NCI-H446 (cell line): Measurements from ENCODE around the gene CTBS.
"Not testable (repeated sequence)": the region's sequence is repeated elsewhere in the genome, so short reads cannot be mapped to it uniquely, and the experiment has no call there.

ENCODE experiments used
- DNase-seq, 2 experiments: peaks; one replicate each; lab custom pipeline; 2025; lab: John Stamatoyannopoulos, UW

The CTBS gene, protein sequence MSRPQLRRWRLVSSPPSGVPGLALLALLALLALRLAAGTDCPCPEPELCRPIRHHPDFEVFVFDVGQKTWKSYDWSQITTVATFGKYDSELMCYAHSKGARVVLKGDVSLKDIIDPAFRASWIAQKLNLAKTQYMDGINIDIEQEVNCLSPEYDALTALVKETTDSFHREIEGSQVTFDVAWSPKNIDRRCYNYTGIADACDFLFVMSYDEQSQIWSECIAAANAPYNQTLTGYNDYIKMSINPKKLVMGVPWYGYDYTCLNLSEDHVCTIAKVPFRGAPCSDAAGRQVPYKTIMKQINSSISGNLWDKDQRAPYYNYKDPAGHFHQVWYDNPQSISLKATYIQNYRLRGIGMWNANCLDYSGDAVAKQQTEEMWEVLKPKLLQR

DNA sequence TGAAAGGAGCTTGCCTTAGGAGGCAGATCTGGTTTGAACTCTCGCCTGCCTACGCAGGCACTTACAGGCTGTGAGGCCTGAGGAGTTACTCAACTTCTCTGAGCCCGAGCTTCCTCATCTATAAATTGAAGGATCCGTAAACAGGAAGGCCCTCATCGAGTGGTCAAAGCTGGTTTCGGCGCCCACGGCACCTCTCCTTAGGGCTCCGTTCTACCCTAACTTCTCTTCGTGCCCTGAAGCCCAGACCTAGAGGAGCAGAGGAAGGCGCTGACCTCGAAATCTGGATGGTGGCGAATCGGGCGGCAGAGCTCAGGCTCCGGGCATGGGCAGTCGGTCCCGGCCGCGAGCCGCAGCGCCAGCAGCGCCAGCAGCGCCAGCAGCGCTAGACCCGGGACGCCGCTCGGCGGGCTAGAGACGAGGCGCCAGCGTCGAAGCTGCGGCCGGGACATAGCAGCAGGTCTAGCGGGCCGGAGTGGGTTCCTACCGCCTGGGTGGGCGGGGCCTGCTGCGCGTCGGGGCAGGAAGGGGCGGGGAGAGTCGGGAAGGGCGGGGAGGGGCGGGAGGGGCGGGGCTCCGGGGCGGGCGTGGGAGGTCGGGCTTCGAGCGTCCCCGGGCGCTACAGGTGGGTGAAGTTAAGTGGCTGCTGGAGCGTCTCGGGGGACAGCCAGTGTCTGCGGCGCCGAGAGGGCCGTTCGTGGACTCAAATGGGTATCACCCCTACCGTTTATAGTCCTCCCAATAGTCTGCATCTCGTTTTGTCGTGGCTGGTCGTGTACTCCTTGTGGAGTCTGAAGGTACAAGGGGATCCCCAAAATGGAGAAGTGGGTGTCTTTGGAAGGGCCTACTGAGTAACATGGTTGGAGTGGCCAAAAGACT, at the start of gene CTBS:
TSS of gene CTBS (minus strand) at position 474 of the 876 bp plus-strand sequence. CDS start at position 449, 25 bp downstream.
- peak; percentile 62 to 92 for DNase-seq

DNA sequence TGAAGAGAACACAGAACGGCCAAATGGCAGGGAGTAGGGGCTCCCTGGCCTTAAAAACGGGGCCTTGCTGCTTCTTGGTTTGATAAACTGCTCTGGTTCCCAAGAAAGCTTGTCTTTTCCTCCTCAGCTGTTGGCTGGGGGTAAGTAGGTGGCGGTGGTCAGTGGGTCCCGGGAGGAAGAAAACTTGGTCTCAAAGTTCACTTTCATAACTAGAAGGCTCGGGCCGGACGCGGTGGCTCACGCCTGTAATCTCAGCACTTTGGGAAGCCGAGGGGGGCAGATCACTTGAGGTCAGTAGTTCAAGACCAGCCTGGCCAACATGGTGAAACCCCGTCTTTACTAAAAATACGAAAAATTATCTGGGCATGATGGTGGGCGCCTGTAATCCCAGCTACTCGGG, 47.3 kb upstream of the CTBS start:
- DNase-seq: no peak

DNA sequence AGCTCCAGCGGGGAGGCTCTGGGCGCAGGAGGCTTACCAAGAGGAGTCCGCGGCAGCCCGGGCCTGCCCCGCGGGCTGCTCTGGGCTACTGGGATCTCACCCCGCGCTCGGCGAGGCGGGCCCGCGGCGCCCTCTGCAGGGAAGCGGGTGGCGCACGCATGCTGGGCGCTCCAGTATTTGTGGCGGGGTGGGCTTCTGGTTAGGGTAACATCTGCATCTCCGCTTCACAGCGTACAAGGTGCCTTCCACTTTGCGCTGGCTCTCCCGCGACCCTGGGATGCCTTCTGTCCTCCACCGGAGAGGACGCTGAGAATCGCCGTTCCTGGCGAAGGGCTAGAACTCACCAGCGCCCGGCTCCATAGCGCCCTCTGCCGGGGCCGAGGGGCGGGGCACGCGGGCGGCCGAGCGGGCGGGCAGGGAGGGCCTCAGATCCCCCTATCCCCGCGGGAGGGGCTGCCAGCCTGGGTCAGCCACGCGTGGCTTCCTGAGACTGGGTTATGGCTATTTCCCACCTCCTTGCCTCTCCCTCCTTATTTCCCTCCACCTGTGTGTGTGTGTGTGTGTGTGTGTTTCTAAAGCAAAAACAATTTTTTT, 46.6 kb upstream of the CTBS start:
- DNase-seq: peak; percentile 76 to 93

DNA sequence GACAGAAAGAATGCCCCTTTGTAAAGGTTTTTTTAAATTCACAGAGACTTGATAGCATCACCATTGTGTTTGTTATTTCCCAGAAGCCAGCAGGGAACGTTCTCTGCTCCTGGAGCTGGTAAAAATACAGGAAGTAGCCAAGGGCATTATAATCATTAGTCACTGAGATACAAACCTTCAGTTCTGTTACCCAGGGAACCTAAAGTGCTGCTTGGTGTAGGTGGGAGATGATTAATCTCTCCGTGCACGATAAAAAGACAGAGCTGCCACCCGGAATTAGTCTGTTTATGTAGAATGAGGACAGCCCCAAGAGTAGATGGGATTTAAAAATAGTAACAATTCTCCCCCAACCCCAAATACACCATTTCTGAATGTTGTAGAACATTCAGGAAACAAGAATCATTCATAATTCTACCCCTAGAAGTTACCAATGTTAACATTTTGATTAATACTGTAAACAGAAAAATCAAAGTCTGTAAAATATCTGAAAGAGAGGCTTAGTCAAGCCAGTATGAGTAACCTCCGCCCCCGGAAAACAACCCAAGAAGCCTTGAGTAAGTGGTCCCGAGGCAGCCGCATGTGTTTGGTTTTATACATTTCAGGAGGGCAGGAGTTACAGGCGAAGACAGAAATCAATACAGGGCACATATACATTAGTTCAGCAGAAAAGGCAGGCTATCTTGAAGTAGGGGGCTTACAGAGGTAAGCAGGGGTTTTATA, 45.3 kb upstream of the CTBS start:
- peak in 1 of 2 experiments; percentile 6 for DNase-seq

DNA sequence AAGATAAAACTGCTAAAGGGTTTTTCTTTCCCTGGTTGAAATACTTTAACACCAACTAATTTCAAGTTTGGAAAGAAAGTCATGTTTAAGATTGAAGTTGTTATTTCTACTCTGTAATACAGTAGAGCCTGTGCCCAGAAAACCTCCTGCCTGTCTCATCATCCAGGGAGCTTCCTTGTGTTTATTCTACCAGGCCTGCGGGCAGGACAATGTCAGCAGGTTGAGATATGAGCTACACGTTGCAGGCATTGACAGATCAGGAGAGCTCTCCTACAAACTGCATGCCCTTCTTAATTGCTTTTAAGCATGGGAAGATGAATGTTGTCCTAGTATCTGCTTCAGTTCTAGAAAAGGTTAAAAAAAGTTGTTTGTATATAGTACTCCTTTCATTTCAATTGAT, 43.1 kb upstream of the CTBS start:
- no peak for DNase-seq

DNA sequence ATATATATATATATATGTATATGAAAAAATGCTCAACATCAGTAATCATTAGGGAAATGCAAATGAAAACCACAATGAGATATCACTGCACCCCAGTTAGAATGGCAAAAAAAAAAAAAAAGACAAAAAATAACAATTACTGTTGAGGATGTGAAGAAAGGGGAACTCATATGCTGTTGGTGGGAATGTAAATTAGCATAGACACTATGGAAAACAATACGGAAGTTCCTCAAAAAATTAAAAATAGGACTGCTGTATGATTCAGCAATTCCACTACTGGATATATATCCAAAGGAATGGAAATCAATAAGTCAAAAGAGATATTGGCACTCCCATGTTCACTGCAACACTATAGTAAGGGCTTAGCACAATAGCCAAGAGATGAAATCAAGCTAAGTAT, 41.5 kb upstream of the CTBS start:
- DNase-seq: no peak

DNA sequence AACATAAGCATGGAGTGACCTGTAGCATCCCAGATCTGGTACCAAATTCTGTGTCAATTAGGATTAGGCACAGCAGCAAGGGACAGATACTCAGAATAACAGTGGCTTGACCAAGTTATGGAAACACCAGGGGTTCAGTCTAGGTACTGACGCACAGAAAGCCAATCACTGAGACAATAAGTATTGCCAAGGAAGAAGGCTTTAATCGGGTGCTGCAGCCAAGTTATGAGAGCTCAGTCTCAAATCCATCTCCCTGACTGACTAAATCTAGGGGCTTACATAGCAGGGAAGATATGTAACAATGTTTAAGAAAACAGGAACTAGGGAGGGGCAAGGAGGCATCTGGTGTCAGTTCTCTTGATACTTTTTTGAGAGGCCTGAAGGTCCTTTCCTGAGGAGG, 39.6 kb upstream of the CTBS start:
- DNase-seq: no peak

DNA sequence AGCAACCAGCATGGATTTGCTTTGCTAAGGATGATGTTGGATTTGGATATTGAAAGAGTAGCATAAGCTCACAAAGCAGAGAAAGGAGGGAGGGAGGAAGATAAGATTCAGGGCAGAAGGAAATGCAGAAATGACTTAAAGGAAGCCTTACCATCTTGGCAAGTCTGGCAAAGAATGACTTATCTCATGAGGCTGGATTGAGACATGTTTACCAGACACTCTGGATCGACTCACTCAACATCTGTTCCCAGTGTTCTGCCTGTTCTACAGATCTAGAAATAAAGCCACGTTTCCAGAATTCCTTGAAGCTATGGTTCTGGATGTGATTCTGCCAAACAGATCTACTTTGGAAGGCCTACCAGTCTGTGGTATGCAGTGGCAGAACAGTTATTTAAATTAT, 38.8 kb upstream of the CTBS start:
- DNase-seq: no peak

DNA sequence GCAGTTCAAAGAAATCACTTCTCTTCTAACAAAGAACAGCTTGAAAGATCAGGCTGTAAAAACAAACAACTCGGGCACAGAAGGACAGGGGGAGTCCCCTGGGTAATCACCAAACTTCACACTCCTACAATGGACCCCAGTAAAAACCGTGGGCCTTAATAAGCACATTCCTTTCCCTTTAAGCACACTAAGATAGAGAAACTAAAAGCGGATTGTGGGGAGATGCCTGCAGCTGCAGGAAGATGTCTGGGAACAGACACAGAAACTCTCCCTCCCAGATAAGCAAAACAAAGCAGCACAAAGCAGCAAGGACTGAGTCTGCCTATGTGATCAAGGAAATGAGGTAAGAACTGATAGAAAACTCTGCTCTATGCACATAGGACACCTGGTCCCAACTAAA, 37.6 kb upstream of the CTBS start:
- no peak for DNase-seq

DNA sequence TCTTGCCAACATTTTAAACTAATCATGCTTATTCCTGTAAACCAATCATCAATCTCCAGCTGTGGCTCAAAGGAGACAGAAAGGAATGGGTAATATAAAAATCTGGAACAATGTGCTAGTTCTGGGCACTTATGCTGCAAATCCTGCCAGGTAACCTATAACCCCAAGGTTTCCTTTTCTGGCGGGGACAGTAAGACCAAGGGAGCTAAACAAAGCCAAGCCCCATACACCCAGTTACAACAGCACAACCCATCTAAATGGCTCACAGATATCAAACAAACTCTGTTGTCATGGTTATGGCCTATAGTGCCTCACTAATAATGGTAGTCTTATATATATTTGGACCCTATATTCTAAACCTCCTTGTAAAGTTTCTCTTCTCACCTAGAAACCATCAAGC, 36.9 kb upstream of the CTBS start:
- DNase-seq: no peak

DNA sequence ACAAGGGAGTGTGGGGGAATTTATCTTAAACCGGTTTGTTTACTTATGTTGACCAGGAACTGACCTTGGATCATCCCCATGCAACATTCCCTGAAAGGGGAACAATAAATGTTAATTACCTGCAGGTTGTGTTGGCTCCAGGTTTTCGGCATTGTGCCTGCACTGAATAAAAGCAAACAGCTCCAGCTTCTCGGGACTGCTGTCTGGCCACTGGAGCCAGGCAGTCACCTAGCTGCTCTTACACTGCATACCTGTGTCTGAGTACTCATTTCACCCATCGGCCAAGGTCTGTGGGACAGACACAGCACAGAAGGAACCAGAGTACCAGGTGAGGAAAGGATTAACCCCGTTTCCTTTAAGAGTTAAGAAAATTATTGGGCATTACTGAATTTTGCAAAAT, 32.7 kb upstream of the CTBS start:
- DNase-seq: no peak

DNA sequence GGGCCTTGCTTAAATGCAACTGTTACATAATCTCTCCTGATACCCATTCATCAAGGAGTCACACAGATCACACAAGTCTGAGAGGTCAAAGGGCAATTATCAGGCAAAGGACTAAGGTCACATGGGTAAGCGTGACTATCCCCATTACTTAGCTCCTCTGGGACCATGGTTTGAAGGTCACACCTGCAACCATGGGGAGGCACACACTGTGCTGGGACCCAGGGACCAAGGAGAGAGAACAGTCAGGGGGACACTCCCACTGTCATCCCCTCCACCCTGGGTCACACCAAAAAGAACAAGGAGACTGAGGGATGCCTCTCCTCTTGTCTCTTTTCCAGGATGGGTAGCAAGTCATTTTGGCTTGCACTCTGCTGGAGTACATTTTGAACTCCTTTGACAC, 30.9 kb upstream of the CTBS start:
- DNase-seq: no peak

DNA sequence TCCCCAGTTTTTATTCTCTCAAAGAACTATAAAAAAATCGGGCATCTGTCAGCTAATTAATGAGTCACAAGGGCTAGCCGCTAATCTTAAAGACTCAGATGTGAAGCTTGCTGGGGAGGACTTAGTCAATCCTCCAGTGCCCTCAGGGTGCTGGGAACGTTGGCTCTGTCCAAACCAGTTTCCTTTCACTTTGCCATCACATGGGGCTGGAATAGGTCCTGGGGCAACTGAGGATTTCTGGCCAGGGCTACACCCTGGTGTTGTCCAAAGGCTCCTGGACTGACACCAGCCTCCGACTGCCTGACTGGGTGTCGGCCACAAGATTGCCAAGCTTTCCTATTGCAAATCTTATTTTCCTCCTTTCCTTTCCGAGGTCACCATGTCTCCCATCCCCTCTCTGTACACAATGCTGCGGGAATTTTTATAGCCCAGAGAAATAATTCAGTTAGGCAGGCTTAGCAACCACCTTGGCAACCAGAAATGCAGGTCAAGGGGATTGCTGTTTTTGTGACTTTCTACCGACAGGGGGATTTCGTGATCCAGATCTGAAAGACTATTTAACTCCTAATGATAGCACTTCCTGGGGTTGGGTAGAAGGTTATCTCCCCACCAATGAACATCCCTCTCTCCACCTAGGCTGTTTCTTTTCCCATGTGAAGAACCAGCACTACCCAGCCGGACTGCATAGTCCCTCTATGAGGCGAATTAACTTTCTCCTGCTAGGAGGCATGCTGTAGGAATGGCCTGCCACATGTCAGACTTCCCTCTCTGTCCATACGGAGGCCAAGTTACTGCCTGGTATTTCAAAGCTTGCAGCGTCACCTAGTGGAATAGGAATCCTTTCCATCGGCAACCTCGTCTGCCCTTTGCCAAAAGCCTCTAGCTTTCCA, 29.9 kb upstream of the CTBS start:
- peak in 1 of 2 experiments; percentile 16 for DNase-seq

DNA sequence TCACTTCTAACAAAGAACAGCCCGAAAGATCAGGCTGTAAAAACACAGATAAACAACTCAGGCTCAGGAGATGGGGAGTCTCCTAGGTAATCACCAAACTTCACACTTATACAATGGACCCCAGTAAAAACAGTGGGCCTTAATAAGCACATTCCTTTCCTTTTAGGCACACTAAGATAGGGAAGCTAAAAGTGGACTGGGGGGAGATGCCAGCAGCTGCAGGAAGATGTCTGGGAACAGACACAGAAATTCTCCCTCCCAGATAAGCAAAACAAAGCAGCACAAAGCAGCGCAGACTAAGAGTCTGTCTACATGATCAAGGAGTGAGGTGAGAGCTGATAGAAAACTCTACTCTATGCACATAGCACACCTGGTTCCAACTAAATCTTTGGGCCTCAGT, 29.0 kb upstream of the CTBS start:
- no peak for DNase-seq

DNA sequence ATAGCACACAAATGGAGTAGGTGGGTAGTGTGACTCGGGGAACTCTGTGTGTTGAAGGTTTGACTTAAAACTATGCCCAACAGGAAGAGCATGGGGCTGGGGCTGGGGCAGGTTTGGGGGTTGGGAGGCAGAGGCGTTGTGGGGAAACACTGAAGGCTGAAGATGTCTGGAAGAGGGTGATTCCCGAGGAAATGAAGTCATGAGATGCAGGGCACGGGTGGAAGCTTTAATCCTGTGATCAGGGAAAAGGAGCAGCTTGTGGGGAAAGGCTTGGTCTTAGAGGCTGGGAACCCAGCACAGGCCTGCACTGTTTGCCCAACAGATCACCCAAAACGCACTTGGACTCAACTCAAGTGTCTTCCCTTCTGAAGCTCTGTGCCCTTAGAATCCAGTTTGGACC, 26.6 kb upstream of the CTBS start:
- DNase-seq: no peak

DNA sequence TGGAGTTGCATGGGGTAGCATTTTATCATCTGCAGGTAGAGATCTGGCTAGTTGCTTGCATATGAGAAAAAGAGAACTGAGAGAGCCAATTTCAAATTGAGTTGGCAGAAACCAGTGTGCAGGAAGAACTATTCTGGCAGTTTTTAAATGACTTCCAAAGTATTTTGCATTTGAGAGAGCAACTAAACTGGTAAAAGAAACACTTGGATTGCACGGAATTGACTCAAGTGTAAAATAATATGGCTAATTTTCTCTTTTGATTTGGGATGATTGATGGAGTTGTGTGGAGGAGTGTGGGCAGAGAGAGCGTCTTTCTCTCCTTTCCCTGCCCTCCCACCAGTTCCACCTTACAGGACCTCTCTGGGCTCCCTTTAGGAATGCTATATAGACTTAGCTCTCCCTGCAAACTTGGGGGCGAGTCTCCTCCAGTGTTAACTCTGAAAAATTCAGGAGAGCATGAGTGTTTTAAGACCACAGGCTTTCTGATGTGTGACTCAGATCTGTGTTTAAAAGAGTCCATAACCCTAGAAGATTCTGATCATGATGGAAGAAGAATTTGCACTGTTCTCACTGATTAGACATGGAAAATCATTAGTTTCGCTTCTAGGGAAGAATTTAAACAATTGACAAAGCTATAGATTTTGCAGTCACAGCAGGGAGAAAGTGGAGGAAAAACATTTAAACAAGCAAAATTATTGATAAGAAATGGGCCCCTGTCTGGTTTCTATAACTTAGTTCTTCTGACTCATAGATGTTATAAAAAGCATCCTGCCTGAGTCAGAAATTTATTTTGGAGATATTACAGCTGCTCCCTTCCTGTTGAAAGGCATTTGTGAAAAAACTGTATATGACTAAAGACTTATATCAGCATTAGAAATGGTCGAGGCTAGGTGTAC, 24.9 kb upstream of the CTBS start:
- no peak for DNase-seq

DNA sequence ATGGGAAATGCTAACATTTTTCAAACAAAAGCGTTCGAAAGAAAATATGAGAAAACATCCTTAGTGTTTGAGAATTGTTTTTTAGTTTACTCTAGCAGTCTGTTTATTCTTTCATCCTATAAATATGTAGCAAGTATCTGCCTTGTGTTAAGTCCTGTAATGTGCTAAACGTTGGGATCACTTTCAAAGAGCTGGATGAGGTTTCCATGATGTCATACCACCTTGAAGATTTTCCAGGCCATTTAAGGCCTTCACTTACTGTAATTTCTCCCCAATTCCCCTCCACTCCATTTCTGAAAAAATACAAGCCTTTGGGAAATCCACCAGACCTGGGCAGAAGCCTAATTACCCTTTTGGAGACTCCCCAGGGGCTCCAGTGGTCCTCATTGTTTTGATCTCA, 24.2 kb upstream of the CTBS start:
- DNase-seq: no peak

DNA sequence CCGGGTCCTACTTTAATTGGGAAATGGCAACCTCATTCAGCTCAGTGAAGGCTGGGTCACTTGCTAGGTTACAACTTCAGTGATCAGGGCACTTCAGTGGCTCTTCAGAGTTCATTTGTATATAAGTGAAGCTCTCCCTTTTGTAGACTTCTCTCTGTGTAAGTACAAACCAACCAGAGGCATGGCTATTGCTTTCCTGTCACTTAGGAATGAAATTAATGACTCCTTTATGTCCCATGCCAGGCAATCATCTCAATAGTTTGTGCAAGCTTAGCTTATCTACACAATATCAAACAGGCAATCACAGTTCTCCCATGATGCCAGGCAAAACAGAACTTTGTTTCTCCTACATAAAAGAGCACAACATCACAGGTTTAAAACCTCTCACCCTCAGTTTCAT, 22.8 kb upstream of the CTBS start:
- no peak for DNase-seq

DNA sequence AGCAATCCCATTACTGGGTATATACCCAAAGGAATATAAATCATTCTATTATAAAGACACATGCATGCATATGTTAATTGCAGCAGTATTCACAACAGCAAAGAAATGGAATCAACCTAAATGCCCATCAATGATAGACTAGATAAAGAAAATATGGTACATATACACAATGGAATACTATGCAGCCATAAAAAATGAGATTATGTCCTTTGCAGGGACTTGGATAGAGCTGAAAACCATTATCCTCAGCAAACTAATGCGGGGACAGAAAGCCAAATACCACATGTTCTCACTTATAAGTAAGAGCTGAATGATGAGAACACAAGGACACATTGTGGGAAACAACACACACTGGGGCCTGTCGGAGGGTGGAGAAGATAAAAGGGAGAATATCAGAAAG, 20.7 kb upstream of the CTBS start:
- DNase-seq: not testable (repeated sequence)

DNA sequence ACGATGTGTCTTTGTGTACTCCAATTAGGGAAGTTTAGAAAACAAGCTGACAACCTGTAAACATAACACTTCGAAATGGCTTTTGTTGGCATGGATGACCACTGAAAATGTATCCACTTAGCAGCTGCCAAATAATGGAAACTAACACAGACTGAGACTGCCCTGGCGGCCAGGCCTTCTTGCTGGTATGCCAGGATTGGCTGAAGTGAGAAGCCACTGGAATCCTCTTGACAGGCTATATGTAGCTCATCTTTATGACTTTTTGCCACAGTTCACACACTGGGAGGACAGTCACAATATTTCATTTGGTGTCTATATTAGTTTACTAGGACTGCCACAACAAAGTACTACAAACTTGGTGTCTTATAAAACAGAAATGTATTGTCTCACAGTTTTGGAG, 12.9 kb upstream of the CTBS start:
- peak; percentile 41 to 43 for DNase-seq
